Measurements from ENCODE around the gene BIN1.

BIN1 gene

GRCh38 chr2:127089478-127090235, 17.3 kb downstream of the BIN1 start:
- no peak for TF ChIP-seq CTCF (IDR thresholded peaks at IDR 0.05; ENCODE audit: low read depth, low read length)
- no peak for DNase-seq (ENCODE audit: low read depth in 2 of 2)
- H3K4me3 ChIP-seq (replicated peaks in 1 of 2; ENCODE audit: low read depth in 2 of 2, low read length in 2 of 2) = no peak overlapping the region

- no peak for TF ChIP-seq CTCF (IDR thresholded peaks at IDR 0.05; ENCODE audit: low read depth, low read length)
- DNase-seq (ENCODE audit: low read depth in 2 of 2) = no peak
These were observed 18.2 kb downstream of the BIN1 start for GRCh38 chr2:127088706-127089105.

GRCh38 chr2:127087791-127088495, 19.0 kb downstream of the BIN1 start:
- H3K4me3 ChIP-seq (replicated peaks in 1 of 2; ENCODE audit: low read depth in 2 of 2, low read length in 2 of 2) = no peak overlapping the region
- DNase-seq (ENCODE audit: low read depth in 2 of 2) = no peak
- no peak for TF ChIP-seq CTCF (IDR thresholded peaks at IDR 0.05; ENCODE audit: low read depth, low read length)

More at GRCh38 chr2:127088706-127089105, 18.2 kb downstream of the BIN1 start:
- H3K4me3 ChIP-seq (replicated peaks in 1 of 2; ENCODE audit: low read depth in 2 of 2, low read length in 2 of 2) = no peak overlapping the region

GRCh38 chr2:127086990-127087790, 19.8 kb downstream of the BIN1 start:
- no peak for TF ChIP-seq CTCF (IDR thresholded peaks at IDR 0.05; ENCODE audit: low read depth, low read length)
- H3K4me3 ChIP-seq (replicated peaks in 1 of 2; ENCODE audit: low read depth in 2 of 2, low read length in 2 of 2) = peak overlapping the region; percentile 15 to 33
- peak; percentile 81 to 97 for DNase-seq (ENCODE audit: low read depth in 2 of 2)

GRCh38 chr2:127085317-127085681, 21.7 kb downstream of the BIN1 start:
- TF ChIP-seq CTCF (IDR thresholded peaks at IDR 0.05; ENCODE audit: low read depth, low read length) = no peak
- peak in 1 of 2 donors; percentile 72 for DNase-seq (ENCODE audit: low read depth in 2 of 2)
- H3K4me3 ChIP-seq (replicated peaks in 1 of 2; ENCODE audit: low read depth in 2 of 2, low read length in 2 of 2) = no peak overlapping the region

GRCh38 chr2:127084611-127085316, 22.2 kb downstream of the BIN1 start:
- no peak overlapping the region for H3K4me3 ChIP-seq (replicated peaks in 1 of 2; ENCODE audit: low read depth in 2 of 2, low read length in 2 of 2)
- DNase-seq (ENCODE audit: low read depth in 2 of 2) = no peak
- no peak for TF ChIP-seq CTCF (IDR thresholded peaks at IDR 0.05; ENCODE audit: low read depth, low read length)

Measured in cardiac fibroblast (primary cell).